D721Med (cell line): ENCODE data around the gene SULT4A1.

ENCODE experiments used
- DNase-seq: peaks from one replicate; pipeline ENCODE4 v3.0.0; 2011; ENCODE audit warnings: low spot score; ENCODE audit not compliant: insufficient read length
- FAIRE-seq: peaks from 2 replicates; lab custom pipeline; 2011; peaks lifted over from hg19 to GRCh38; lab: Jason Lieb, UNC
- TF ChIP-seq, protein P1 (sequence below): IDR thresholded peaks from 2 replicates; pipeline ENCODE4 v1.5.1; 2012; ENCODE audit warnings: mild to moderate bottlenecking, control low read depth; ENCODE audit not compliant: insufficient read depth; ENCODE audit errors: missing control alignments

SULT4A1 gene

GRCh38 chr22:43892183-43892894 lies 30.0 kb upstream of the SULT4A1 start:
- TF ChIP-seq, protein P1, sequence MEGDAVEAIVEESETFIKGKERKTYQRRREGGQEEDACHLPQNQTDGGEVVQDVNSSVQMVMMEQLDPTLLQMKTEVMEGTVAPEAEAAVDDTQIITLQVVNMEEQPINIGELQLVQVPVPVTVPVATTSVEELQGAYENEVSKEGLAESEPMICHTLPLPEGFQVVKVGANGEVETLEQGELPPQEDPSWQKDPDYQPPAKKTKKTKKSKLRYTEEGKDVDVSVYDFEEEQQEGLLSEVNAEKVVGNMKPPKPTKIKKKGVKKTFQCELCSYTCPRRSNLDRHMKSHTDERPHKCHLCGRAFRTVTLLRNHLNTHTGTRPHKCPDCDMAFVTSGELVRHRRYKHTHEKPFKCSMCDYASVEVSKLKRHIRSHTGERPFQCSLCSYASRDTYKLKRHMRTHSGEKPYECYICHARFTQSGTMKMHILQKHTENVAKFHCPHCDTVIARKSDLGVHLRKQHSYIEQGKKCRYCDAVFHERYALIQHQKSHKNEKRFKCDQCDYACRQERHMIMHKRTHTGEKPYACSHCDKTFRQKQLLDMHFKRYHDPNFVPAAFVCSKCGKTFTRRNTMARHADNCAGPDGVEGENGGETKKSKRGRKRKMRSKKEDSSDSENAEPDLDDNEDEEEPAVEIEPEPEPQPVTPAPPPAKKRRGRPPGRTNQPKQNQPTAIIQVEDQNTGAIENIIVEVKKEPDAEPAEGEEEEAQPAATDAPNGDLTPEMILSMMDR, result no peak
- DNase-seq, result no peak
- FAIRE-seq, result no peak

GRCh38 chr22:43891360-43892182 lies 29.3 kb upstream of the SULT4A1 start, which contains the start of gene PNPLA5:
Gene PNPLA5, minus strand, starts transcription at chr22:43892013. Its CDS starts 133 bp downstream, at chr22:43891880.
- FAIRE-seq (no peak), DNase-seq (peak; percentile 31)
- TF ChIP-seq, protein P1, result no peak

GRCh38 chr22:43890901-43891331 lies 28.6 kb upstream of the SULT4A1 start:
- TF ChIP-seq, protein P1, result no peak
- FAIRE-seq (no peak), DNase-seq (no peak)

DNA sequence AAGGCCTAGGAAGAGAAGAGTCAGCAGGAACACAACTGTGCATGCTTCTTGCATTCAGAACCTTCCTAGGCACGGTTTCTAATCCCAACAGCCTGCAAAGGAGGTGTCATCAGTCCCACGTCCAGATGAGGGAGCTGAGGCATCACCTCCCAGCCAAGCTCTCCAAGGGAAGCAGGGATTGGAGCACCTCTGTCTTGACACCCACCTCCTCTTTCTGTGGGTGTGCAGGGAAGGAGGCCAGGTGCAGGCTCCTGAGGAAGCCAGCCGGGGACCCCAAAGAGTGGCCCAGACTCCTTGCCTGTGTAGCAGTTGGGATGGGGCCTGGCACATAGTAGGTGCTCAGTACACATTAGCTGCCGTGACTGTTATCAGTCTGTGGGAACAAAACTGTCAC lies 27.5 kb upstream of the SULT4A1 start:
- DNase-seq (no peak), FAIRE-seq (no peak)
- TF ChIP-seq, protein P1, result no peak

DNA sequence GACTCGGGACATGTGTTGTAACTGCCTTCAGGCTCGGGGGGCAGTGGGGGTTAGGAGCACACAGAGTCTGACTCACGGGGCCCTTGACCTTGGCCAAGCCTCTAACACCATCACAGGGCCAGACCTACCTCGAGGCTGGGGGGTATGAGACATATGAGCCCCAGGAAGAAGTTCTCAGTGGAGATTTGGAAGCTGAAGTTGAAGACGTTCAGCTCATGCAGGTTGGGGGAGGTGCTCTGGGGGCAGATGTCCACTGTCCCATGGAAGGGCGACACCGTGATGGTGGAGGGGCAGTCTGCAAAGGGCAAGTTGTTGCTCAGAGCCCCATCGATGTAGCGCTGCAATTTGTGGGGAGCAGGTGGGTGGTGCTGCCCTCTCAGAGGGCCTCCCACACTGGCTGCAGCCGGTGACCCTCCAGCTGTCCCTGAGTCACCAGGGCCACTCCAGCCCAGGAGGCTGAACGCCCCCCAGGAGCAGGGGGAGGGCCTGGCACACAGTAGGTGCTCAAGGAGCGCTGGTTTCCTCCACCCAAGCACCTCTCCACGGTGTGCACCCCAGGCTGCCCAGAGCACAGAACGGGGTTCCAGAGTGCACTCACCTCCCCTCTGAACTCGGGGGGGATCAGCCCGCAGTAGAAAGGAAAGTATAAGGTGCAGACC lies 27.0 kb upstream of the SULT4A1 start:
- DNase-seq (no peak), FAIRE-seq (no peak)
- TF ChIP-seq, protein P1, result no peak

GRCh38 chr22:43888740-43889139 lies 26.4 kb upstream of the SULT4A1 start:
- TF ChIP-seq, protein P1, result no peak
- FAIRE-seq (no peak), DNase-seq (no peak)
